T-helper 1 cell treated with Interleukin-12 subunit alpha and Interleukin-12 subunit beta and Interleukin-4 antibody, amounts not matched to agents 30 ng/mL and 1 ng/mL, for 36 hours (primary cell): ENCODE data around the gene SH2D3A. TPM values are rescaled to one million over a fixed set of nuclear protein-coding genes. Genes with fewer than 3 reads are reported as not detected.

Experiments
- intact Hi-C: fragments of 100-400 bp; cut with micrococcal nuclease; formaldehyde crosslinking; loops from one replicate; pipeline ENCODE4 v1.15.1; 2024
- total RNA-seq: library from RNA; stranded (reverse); gene quantifications from 2 replicates; pipeline ENCODE4 v1.2.3, GENCODE V29; 2022

Gene SH2D3A
- total RNA-seq, 1 donor from 2014 or later, result 29.7 TPM

- intact Hi-C loops, result loop anchor here (1.0 to 5.0 kb wide), 9 partner anchors 33 to 1653 kb away; partner anchors contain the start of genes GTF2F1, RAB11B, RANBP3 and VAV1
These were observed 28.3 kb downstream of the SH2D3A start for GRCh38 chr19:6738787-6739389.

- intact Hi-C loops, result loop anchor here (1.0 to 5.0 kb wide), 16 partner anchors 15 to 1654 kb away; partner anchors contain the start of genes DUS3L, GTF2F1, RAB11B and RANBP3
These were observed 29.1 kb downstream of the SH2D3A start for GRCh38 chr19:6737873-6738786.

GRCh38 chr19:6737284-6737872, 29.9 kb downstream of the SH2D3A start, which contains the start of gene GPR108:
TSS of gene GPR108 (minus strand) at chr19:6737580. CDS start at chr19:6737576, 4 bp downstream.
- intact Hi-C loops, result loop anchor here (1.0 to 5.0 kb wide), 11 partner anchors 16 to 1655 kb away; partner anchors contain the start of genes DUS3L, GTF2F1, RAB11B and RANBP3

GRCh38 chr19:6736917-6737283, 30.3 kb downstream of the SH2D3A start:
- intact Hi-C loops, result loop anchor here (1.0 to 5.0 kb wide), 17 partner anchors 16 to 1655 kb away; partner anchors contain the start of genes DUS3L, GTF2F1, RAB11B and RANBP3

- intact Hi-C loops, result loop anchor here (1.0 to 5.0 kb wide), 10 partner anchors 17 to 1656 kb away; partner anchors contain the start of genes DUS3L, GTF2F1, RAB11B and RANBP3
These were observed 30.9 kb downstream of the SH2D3A start for GRCh38 chr19:6736169-6736916.

- intact Hi-C loops, result loop anchor here (5.0 kb wide), 3 partner anchors 343 to 1657 kb away; partner anchors contain the start of genes GTF2F1, RAB11B and RANBP3
These were observed 31.9 kb downstream of the SH2D3A start for GRCh38 chr19:6735181-6735911.

GRCh38 chr19:6734096-6734696, 33.0 kb downstream of the SH2D3A start:
- intact Hi-C loops, result no loop called here

GRCh38 chr19:6733338-6734095, 33.7 kb downstream of the SH2D3A start:
- intact Hi-C loops, result no loop called here

GRCh38 chr19:6732803-6733337, 34.4 kb downstream of the SH2D3A start:
- intact Hi-C loops, result no loop called here

- intact Hi-C loops, result no loop called here
These were observed 35.4 kb downstream of the SH2D3A start for GRCh38 chr19:6731822-6732221.

- intact Hi-C loops, result no loop called here
These were observed 36.1 kb downstream of the SH2D3A start for GRCh38 chr19:6730941-6731670.

- intact Hi-C loops, result no loop called here
These were observed 37.0 kb downstream of the SH2D3A start for GRCh38 chr19:6730153-6730804.

GRCh38 chr19:6729573-6730152, 37.6 kb downstream of the SH2D3A start:
- intact Hi-C loops, result no loop called here

- intact Hi-C loops, result no loop called here
These were observed 38.9 kb downstream of the SH2D3A start for GRCh38 chr19:6728346-6728745.

- intact Hi-C loops, result no loop called here
These were observed 41.6 kb downstream of the SH2D3A start for GRCh38 chr19:6725513-6726231.
